GM23338 (cell line): ENCODE data around the gene LRBA. TPM values are rescaled to one million over a fixed set of nuclear protein-coding genes. Genes with fewer than 3 reads are reported as not detected.
A peak's percentile ranks its signal among the peaks of the same experiment; 100 is the strongest.

Experiments used
- ATAC-seq: fragments of 200-7000 bp; cut with Tn5 transposase; 3 replicates; pipeline ENCODE4 v1.9.1; 2020
- DNase-seq: peaks from one replicate; pipeline ENCODE4 v3.0.0-alpha.2; 2015; ENCODE audit warnings: low spot score
- H2AFZ ChIP-seq: fragments of 200-600 bp; sonication (generic); 2 replicates; pipeline ENCODE4 v1.8.0; 2016; ENCODE audit warnings: antibody characterized with exemption, mild to moderate bottlenecking, moderate library complexity
- H3F3A ChIP-seq: fragments of 200-600 bp; sonication (generic); replicated peaks from 2 replicates; pipeline ENCODE4 v1.8.0; 2017; ENCODE audit warnings: antibody characterized with exemption, mixed run types, low read depth
- H3K27ac ChIP-seq: fragments of 200-600 bp; sonication (generic); 2 replicates; pipeline ENCODE4 v1.6.1; 2016; ENCODE audit warnings: low read depth
- H3K27me3 ChIP-seq: fragments of 200-600 bp; sonication (generic); 2 replicates; pipeline ENCODE4 v1.8.0; 2016; ENCODE audit warnings: mild to moderate bottlenecking, mixed run types, moderate library complexity; ENCODE audit not compliant: insufficient read depth
- H3K36me3 ChIP-seq: fragments of 200-600 bp; sonication (generic); 2 replicates; pipeline ENCODE4 v1.8.0; 2016; ENCODE audit warnings: mild to moderate bottlenecking; ENCODE audit not compliant: insufficient read depth
- H3K4me1 ChIP-seq: fragments of 200-600 bp; sonication (generic); 2 replicates; pipeline ENCODE4 v1.8.0; 2016; ENCODE audit warnings: mild to moderate bottlenecking, moderate library complexity; ENCODE audit not compliant: insufficient read depth
- H3K4me2 ChIP-seq: fragments of 200-600 bp; sonication (generic); 2 replicates; pipeline ENCODE4 v1.7.1; 2017; ENCODE audit warnings: mixed run types
- H3K4me3 ChIP-seq: fragments of 200-600 bp; sonication (generic); 2 replicates; pipeline ENCODE4 v1.6.1; 2016; ENCODE audit warnings: mixed run types
- H3K79me2 ChIP-seq: fragments of 200-600 bp; sonication (generic); replicated peaks from 2 replicates; pipeline ENCODE4 v1.8.0; 2017; ENCODE audit warnings: mild to moderate bottlenecking; ENCODE audit not compliant: insufficient read depth
- H3K9me2 ChIP-seq: fragments of 200-600 bp; sonication (generic); 2 replicates; pipeline ENCODE4 v1.8.0; 2017; ENCODE audit not compliant: insufficient read depth
- H4K20me1 ChIP-seq: fragments of 200-600 bp; sonication (generic); replicated peaks from 2 replicates; pipeline ENCODE4 v1.8.0; 2017; ENCODE audit warnings: mild to moderate bottlenecking; ENCODE audit not compliant: insufficient read depth
- H3K27ac Mint-ChIP-seq: 2 replicates; pipeline ENCODE4 v1.8.0; 2020; ENCODE audit warnings: inconsistent platforms, mild to moderate bottlenecking, moderate library complexity, mixed read lengths
- H3K27me3 Mint-ChIP-seq: 3 replicates; pipeline ENCODE4 v1.8.0; 2022; ENCODE audit warnings: low read depth, mild to moderate bottlenecking, moderate library complexity, mixed read lengths, inconsistent platforms; ENCODE audit not compliant: insufficient read depth, poor library complexity
- H3K36me3 Mint-ChIP-seq: 3 replicates; pipeline ENCODE4 v1.8.0; 2021; ENCODE audit warnings: low read depth, mild to moderate bottlenecking, inconsistent platforms, moderate library complexity, mixed read lengths
- H3K4me1 Mint-ChIP-seq: 3 replicates; pipeline ENCODE4 v1.8.0; 2020; ENCODE audit warnings: mild to moderate bottlenecking, inconsistent platforms, mixed read lengths
- H3K4me3 Mint-ChIP-seq: 3 replicates; pipeline ENCODE4 v1.8.0; 2021; ENCODE audit warnings: moderate library complexity, mild to moderate bottlenecking, inconsistent platforms, mixed read lengths
- H3K9me3 Mint-ChIP-seq: 3 replicates; pipeline ENCODE4 v1.8.0; 2020; ENCODE audit warnings: moderate library complexity, mild to moderate bottlenecking, inconsistent platforms, mixed read lengths
- CREB1 ChIP-seq: fragments of 250-450 bp; sonication (Bioruptor Pico); IDR thresholded peaks from 2 replicates; pipeline ENCODE4 v1.5.0; 2020; ENCODE audit warnings: low read depth, mild to moderate bottlenecking, moderate library complexity
- CTCF ChIP-seq, 2 experiments: fragments of 200-600 bp in 1 of 2; sonication (generic) in 1 of 2; conservative IDR thresholded peaks; 2 replicates each; pipeline versions ENCODE4 v1.5.1 to v1.6.1; 2016 to 2017; ENCODE audit warnings: antibody characterized with exemption in 2 of 2, low read depth in 2 of 2, mild to moderate bottlenecking in 2 of 2, moderate library complexity in 1 of 2
- EZH2phosphoT487 ChIP-seq: fragments of 200-600 bp; sonication (generic); IDR thresholded peaks from one replicate; pipeline ENCODE4 v1.8.1; 2018; ENCODE audit warnings: antibody characterized with exemption; ENCODE audit not compliant: unreplicated experiment
- JUNB ChIP-seq: IDR thresholded peaks from one replicate; pipeline ENCODE4 v1.6.1; 2016; ENCODE audit warnings: antibody characterized with exemption; ENCODE audit not compliant: unreplicated experiment
- POLR2AphosphoS5 ChIP-seq: IDR thresholded peaks from 2 replicates; pipeline ENCODE4 v1.6.1; 2016; ENCODE audit warnings: antibody characterized with exemption, low read depth
- polyA plus RNA-seq: library from polyadenylated mRNA; unstranded; fragments of >200 nt; fragmentation: Nextera tagmentation; extraction: Ambion mirVana; gene quantifications from 2 replicates; pipeline ENCODE4 v1.2.1, GENCODE V29; 2016
- total RNA-seq: library from RNA; depleted of rRNA; stranded (reverse); fragments of >200 nt; shearing (Covaris generic); gene quantifications from 2 replicates; pipeline ENCODE4 v1.2.3, GENCODE V29; 2014
- TF ChIP-seq, protein P1 (sequence below): IDR thresholded peaks from one replicate; pipeline ENCODE4 v1.6.1; 2018; ENCODE audit warnings: antibody characterized with exemption; ENCODE audit not compliant: unreplicated experiment

Gene LRBA
- total and polyA plus RNA-seq, 2 experiments from 2014 or later: 23.3 to 126 TPM

GRCh38 chr4:150961566-150961965 lies 53.5 kb downstream of the LRBA start:
- Histone ChIP-seq H3K4me3 (no peak overlapping the region), H3K79me2 (peaks cover 69% of the 10 kb centered on the region), H3F3A (0 out of 2 replicates have a peak, but pooled peaks cover 4% of the 10 kb centered on the region), H2AFZ (no peak overlapping the region), H4K20me1 (no peaks in the 10 kb centered on the region; the same call in 1 of the 2 replicates), H3K36me3 (peaks cover 26% of the 10 kb centered on the region; the same call in 1 of the 2 replicates), H3K9me2 (no peaks in the 10 kb centered on the region), H3K4me1 (peaks cover 5% of the 10 kb centered on the region; the same call in 1 of the 2 replicates), H3K4me2 (no peak overlapping the region), H3K27me3 (no peaks in the 10 kb centered on the region), H3K27ac (no peak overlapping the region)
- Mint-ChIP-seq H3K4me3 (no peak overlapping the region), H3K27me3 (peaks cover 6% of the 10 kb centered on the region), H3K27ac (no peak overlapping the region), H3K4me1 (peaks cover 3% of the 10 kb centered on the region; the same call in 1 of the 3 replicates), H3K9me3 (peaks cover 47% of the 10 kb centered on the region), H3K36me3 (peaks cover 60% of the 10 kb centered on the region)
- no peak for DNase-seq
- TF ChIP-seq JUNB (no peak), CTCF (conservative IDR thresholded peaks at IDR 0.05; ENCODE audit: low read depth in 2 of 2) (no peak), POLR2AphosphoS5 (no peak), CREB1 (CRISPR knock-in tag) (no peak)
- TF ChIP-seq, protein P1, sequence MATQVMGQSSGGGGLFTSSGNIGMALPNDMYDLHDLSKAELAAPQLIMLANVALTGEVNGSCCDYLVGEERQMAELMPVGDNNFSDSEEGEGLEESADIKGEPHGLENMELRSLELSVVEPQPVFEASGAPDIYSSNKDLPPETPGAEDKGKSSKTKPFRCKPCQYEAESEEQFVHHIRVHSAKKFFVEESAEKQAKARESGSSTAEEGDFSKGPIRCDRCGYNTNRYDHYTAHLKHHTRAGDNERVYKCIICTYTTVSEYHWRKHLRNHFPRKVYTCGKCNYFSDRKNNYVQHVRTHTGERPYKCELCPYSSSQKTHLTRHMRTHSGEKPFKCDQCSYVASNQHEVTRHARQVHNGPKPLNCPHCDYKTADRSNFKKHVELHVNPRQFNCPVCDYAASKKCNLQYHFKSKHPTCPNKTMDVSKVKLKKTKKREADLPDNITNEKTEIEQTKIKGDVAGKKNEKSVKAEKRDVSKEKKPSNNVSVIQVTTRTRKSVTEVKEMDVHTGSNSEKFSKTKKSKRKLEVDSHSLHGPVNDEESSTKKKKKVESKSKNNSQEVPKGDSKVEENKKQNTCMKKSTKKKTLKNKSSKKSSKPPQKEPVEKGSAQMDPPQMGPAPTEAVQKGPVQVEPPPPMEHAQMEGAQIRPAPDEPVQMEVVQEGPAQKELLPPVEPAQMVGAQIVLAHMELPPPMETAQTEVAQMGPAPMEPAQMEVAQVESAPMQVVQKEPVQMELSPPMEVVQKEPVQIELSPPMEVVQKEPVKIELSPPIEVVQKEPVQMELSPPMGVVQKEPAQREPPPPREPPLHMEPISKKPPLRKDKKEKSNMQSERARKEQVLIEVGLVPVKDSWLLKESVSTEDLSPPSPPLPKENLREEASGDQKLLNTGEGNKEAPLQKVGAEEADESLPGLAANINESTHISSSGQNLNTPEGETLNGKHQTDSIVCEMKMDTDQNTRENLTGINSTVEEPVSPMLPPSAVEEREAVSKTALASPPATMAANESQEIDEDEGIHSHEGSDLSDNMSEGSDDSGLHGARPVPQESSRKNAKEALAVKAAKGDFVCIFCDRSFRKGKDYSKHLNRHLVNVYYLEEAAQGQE: no peak
- ATAC-seq: no peak

- Mint-ChIP-seq H3K27me3 (peaks cover 6% of the 10 kb centered on the region), H3K4me1 (peaks cover 3% of the 10 kb centered on the region; the same call in 1 of the 3 replicates), H3K9me3 (peaks cover 54% of the 10 kb centered on the region), H3K4me3 (no peak overlapping the region), H3K27ac (no peak overlapping the region), H3K36me3 (peaks cover 66% of the 10 kb centered on the region)
- Histone ChIP-seq H3K4me1 (peaks cover 5% of the 10 kb centered on the region; the same call in 1 of the 2 replicates), H3F3A (0 out of 2 replicates have a peak, but pooled peaks cover 4% of the 10 kb centered on the region), H4K20me1 (no peaks in the 10 kb centered on the region; the same call in 1 of the 2 replicates), H3K27me3 (no peaks in the 10 kb centered on the region), H3K27ac (no peak overlapping the region), H3K4me2 (no peak overlapping the region), H3K9me2 (no peaks in the 10 kb centered on the region), H3K36me3 (peaks cover 27% of the 10 kb centered on the region; the same call in 1 of the 2 replicates), H3K79me2 (peaks cover 69% of the 10 kb centered on the region), H3K4me3 (no peak overlapping the region), H2AFZ (no peak overlapping the region)
- peak; percentile 83 for DNase-seq
- TF ChIP-seq EZH2phosphoT487 (no peak), CTCF (conservative IDR thresholded peaks at IDR 0.05; ENCODE audit: low read depth in 2 of 2) (peak; percentile 79 to 92)
- TF ChIP-seq, protein P1: no peak
- peak; percentile 89 for ATAC-seq
These were observed 54.3 kb downstream of the LRBA start for GRCh38 chr4:150960818-150961217.
